SK-N-SH (cell line): ENCODE data around the gene ARHGAP26.

Experiments used
- EP300 ChIP-seq, 2 experiments: IDR thresholded peaks; 2 replicates each; pipeline versions ENCODE4 v1.4.0 to v1.6.1; 2012; ENCODE audit warnings: borderline replicate concordance in 1 of 2, low read depth in 1 of 2, low read length in 1 of 2
- EZH2phosphoT487 ChIP-seq: fragments of 200-600 bp; sonication (generic); IDR thresholded peaks from 2 replicates; pipeline ENCODE4 v1.6.1; 2017; ENCODE audit warnings: low read depth, mixed run types, mild to moderate bottlenecking, antibody characterized with exemption, moderate library complexity, borderline replicate concordance
- GATA2 ChIP-seq: sonication (generic); formaldehyde crosslinking; IDR thresholded peaks from 2 replicates; pipeline ENCODE4 v1.5.0; 2020; ENCODE audit warnings: mild to moderate bottlenecking, missing genetic modification reagents
- JUND ChIP-seq: IDR thresholded peaks from 2 replicates; pipeline ENCODE4 v1.4.0; 2012
- MXI1 ChIP-seq: IDR thresholded peaks from 2 replicates; pipeline ENCODE4 v1.6.1; 2012; ENCODE audit warnings: mild to moderate bottlenecking, low read depth, low read length, improper control_type of control experiment
- POLR2AphosphoS5 ChIP-seq: IDR thresholded peaks from 2 replicates; pipeline ENCODE4 v1.6.1; 2012; ENCODE audit warnings: low read depth, low read length
- RCOR1 ChIP-seq: fragments of 150-350 bp; IDR thresholded peaks from 2 replicates; pipeline ENCODE4 v1.6.1; 2017; ENCODE audit warnings: antibody characterized with exemption, low read length
- RFX5 ChIP-seq: IDR thresholded peaks from 2 replicates; pipeline ENCODE4 v1.6.1; 2012; ENCODE audit warnings: mild to moderate bottlenecking, improper control_type of control experiment, low read length
- SMC3 ChIP-seq: IDR thresholded peaks from 2 replicates; pipeline ENCODE4 v1.6.1; 2012; ENCODE audit warnings: low read depth, low read length, improper control_type of control experiment
- TAF1 ChIP-seq: IDR thresholded peaks from 2 replicates; pipeline ENCODE4 v1.6.1; 2012; ENCODE audit warnings: low read depth, mild to moderate bottlenecking, low read length, moderate library complexity, borderline replicate concordance
- TF ChIP-seq, protein P1 (sequence below): fragments of 200-600 bp; sonication (generic); IDR thresholded peaks from 2 replicates; pipeline ENCODE4 v1.6.1; 2017; ENCODE audit warnings: antibody characterized with exemption, mild to moderate bottlenecking, moderate library complexity
- TF ChIP-seq, protein P2 (sequence below): fragments of 150-350 bp; IDR thresholded peaks from 2 replicates; pipeline ENCODE4 v1.6.1; 2016; ENCODE audit warnings: mild to moderate bottlenecking, low read depth, low read length
- TF ChIP-seq, protein P3 (sequence below): IDR thresholded peaks from 2 replicates; pipeline ENCODE4 v1.4.0; 2012; ENCODE audit warnings: low read depth

DNA sequence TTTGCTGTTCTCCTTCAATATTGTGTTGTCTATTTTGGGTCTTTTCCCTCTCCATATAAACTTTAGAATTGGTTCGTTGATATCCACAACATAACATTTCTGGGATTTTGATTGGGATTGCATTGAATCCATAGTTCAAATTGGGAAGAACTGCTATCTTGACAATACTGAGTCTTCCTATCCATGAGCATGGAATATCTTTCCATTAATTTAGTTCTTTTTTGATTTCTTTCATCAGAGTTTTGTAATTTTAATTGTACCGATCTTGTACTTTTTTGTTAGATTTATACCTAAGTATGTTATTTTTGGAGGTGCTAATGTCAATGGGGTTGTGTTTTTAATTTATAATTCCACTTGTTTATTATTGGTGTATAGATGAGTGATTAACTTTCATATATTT is 498.2 kb downstream of the ARHGAP26 start:
- TF ChIP-seq, protein P1, sequence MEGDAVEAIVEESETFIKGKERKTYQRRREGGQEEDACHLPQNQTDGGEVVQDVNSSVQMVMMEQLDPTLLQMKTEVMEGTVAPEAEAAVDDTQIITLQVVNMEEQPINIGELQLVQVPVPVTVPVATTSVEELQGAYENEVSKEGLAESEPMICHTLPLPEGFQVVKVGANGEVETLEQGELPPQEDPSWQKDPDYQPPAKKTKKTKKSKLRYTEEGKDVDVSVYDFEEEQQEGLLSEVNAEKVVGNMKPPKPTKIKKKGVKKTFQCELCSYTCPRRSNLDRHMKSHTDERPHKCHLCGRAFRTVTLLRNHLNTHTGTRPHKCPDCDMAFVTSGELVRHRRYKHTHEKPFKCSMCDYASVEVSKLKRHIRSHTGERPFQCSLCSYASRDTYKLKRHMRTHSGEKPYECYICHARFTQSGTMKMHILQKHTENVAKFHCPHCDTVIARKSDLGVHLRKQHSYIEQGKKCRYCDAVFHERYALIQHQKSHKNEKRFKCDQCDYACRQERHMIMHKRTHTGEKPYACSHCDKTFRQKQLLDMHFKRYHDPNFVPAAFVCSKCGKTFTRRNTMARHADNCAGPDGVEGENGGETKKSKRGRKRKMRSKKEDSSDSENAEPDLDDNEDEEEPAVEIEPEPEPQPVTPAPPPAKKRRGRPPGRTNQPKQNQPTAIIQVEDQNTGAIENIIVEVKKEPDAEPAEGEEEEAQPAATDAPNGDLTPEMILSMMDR, result no peak
- no peak for TF ChIP-seq MXI1
- no peak for TF ChIP-seq EZH2phosphoT487
- no peak for TF ChIP-seq TAF1
- no peak for TF ChIP-seq EP300 (IDR thresholded peaks at IDR 0.05; ENCODE audit: borderline replicate concordance in 1 of 2, low read depth in 1 of 2, low read length in 1 of 2)
- no peak for TF ChIP-seq RCOR1
- TF ChIP-seq RFX5, result no peak
- no peak for TF ChIP-seq JUND
- no peak for TF ChIP-seq POLR2AphosphoS5
- TF ChIP-seq GATA2 (CRISPR knock-in tag), result no peak
- no peak for TF ChIP-seq SMC3
- TF ChIP-seq, protein P2, sequence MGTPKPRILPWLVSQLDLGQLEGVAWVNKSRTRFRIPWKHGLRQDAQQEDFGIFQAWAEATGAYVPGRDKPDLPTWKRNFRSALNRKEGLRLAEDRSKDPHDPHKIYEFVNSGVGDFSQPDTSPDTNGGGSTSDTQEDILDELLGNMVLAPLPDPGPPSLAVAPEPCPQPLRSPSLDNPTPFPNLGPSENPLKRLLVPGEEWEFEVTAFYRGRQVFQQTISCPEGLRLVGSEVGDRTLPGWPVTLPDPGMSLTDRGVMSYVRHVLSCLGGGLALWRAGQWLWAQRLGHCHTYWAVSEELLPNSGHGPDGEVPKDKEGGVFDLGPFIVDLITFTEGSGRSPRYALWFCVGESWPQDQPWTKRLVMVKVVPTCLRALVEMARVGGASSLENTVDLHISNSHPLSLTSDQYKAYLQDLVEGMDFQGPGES, result no peak
- TF ChIP-seq, protein P3, sequence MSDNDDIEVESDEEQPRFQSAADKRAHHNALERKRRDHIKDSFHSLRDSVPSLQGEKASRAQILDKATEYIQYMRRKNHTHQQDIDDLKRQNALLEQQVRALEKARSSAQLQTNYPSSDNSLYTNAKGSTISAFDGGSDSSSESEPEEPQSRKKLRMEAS, result no peak
